Muscle of leg (tissue), 16 donors: Measurements from ENCODE around the gene GRK1. TPM values are rescaled to one million over a fixed set of nuclear protein-coding genes. Genes with fewer than 3 reads are reported as not detected.
"Not testable (repeated sequence)": the region's sequence is repeated elsewhere in the genome, so short reads cannot be mapped to it uniquely, and the experiment has no call there.

Experiments
- DNase-seq: peaks from one replicate; pipeline ENCODE4 v3.0.0; 2013
- H3K27ac ChIP-seq: one replicate; pipeline ENCODE4 v1.5.1; 2013; ENCODE audit warnings: mild to moderate bottlenecking, low read length, control low read depth
- H3K27me3 ChIP-seq: one replicate; pipeline ENCODE4 v1.6.1; 2013; ENCODE audit warnings: low read length; ENCODE audit not compliant: control insufficient read depth, insufficient read depth
- H3K36me3 ChIP-seq: one replicate; pipeline ENCODE4 v1.6.1; 2013; ENCODE audit warnings: low read length; ENCODE audit not compliant: control insufficient read depth, insufficient read depth
- H3K4me1 ChIP-seq: one replicate; pipeline ENCODE4 v1.6.1; 2013; ENCODE audit warnings: low read length; ENCODE audit not compliant: control insufficient read depth, insufficient read depth
- H3K4me3 ChIP-seq: one replicate; pipeline ENCODE4 v1.5.1; 2013; ENCODE audit warnings: low read length, control low read depth
- H3K9me3 ChIP-seq: replicated peaks from 2 replicates; pipeline ENCODE4 v1.6.1; 2013; ENCODE audit warnings: low read depth, low read length; ENCODE audit not compliant: control insufficient read depth
- WGBS: methylation state at CpG from one replicate; pipeline ENCODE4 v1.1.5; 2013; ENCODE audit warnings: missing lambda C conversion rate; ENCODE audit not compliant: insufficient coverage; 5-methylcytosine and 5-hydroxymethylcytosine counted together
- long read RNA-seq, 11 donors: transcript quantifications; one replicate each; lab custom pipeline, GENCODE V29; 2026
- polyA plus RNA-seq, 8 donors: library from polyadenylated mRNA; unstranded; fragments of 120-200 nt; gene quantifications; one replicate each; pipeline versions ENCODE4 v1.2.1 to v1.2.3, GENCODE V29; 2013; ENCODE audit warnings: inconsistent platforms in 1 of 8, low replicate concordance in 1 of 8; ENCODE audit not compliant: insufficient read length in 8 of 8, insufficient read depth in 1 of 8
- total RNA-seq: library from RNA; stranded (reverse); fragments of 120-200 nt; gene quantifications from one replicate; pipeline ENCODE4 v1.2.4, GENCODE V29; 2013

GRK1 gene
- 0.22 TPM for total RNA-seq
- under 1 TPM in 7 of 8 donors, not detected in 1; 0.11 to 0.38 (median 0.23) TPM for polyA plus RNA-seq
- long read RNA-seq, donor 1 = 0 reads
- long read RNA-seq, donor 2 = 0 reads
- long read RNA-seq, donor 3 = 0 reads
- long read RNA-seq, donor 4 = 0 reads
- long read RNA-seq, donor 5 = 0 reads
- long read RNA-seq, donor 6 = 0 reads
- long read RNA-seq, donor 7 = 0 reads
- long read RNA-seq, donor 8 = 0 reads
- long read RNA-seq, donor 9 = 0 reads
- long read RNA-seq, donor 10 = 0 reads
- long read RNA-seq, donor 11 = 0 reads

DNA sequence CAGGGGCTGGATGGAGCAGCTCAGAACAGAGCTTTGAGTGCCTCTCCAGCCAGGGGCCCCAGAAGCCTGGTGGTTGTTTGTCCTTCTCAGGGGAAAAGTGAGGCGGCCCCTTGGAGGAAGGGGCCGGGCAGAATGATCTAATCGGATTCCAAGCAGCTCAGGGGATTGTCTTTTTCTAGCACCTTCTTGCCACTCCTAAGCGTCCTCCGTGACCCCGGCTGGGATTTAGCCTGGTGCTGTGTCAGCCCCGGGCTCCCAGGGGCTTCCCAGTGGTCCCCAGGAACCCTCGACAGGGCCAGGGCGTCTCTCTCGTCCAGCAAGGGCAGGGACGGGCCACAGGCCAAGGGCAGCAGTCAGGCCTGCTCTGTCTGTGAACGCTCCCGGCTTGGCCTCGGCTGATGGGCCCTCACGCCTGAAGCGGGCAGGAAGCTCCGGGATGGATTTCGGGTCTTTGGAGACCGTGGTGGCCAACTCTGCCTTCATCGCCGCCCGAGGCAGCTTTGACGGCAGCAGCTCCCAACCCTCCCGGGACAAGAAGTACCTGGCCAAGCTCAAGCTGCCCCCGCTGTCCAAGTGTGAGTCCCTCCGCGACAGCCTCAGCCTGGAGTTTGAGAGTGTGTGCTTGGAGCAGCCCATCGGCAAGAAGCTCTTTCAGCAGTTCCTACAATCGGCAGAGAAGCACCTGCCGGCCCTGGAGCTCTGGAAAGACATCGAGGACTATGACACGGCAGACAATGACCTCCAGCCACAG lies at the start of gene GRK1:
Gene GRK1, plus strand, starts transcription at position 269 of the 751 bp plus-strand sequence. Its CDS starts 168 bp downstream, at position 437.
- no peak for DNase-seq
- 60% methylated on average over 32 of the region's 32 CpGs for WGBS
- Histone ChIP-seq H3K4me3 (no peak within 1 kb of the TSS), H3K4me1 (no peaks in the 10 kb centered on the region), H3K27ac (no peak within 1 kb of the TSS), H3K27me3 (peaks cover 10% of the 10 kb centered on the region), H3K36me3 (no peaks in the 10 kb centered on the region), H3K9me3 (no peaks in the 10 kb centered on the region)

GRCh38 chr13:113617961-113618360 lies 49.1 kb upstream of the GRK1 start:
- WGBS = no CpG with 5 or more reads among the region's 5 CpGs
- Histone ChIP-seq H3K27ac (no peak overlapping the region), H3K4me1 (peaks cover 8% of the 10 kb centered on the region), H3K9me3 (no peaks in the 10 kb centered on the region), H3K4me3 (no peak overlapping the region), H3K27me3 (no peaks in the 10 kb centered on the region), H3K36me3 (peaks cover 9% of the 10 kb centered on the region)
- no peak for DNase-seq

DNA sequence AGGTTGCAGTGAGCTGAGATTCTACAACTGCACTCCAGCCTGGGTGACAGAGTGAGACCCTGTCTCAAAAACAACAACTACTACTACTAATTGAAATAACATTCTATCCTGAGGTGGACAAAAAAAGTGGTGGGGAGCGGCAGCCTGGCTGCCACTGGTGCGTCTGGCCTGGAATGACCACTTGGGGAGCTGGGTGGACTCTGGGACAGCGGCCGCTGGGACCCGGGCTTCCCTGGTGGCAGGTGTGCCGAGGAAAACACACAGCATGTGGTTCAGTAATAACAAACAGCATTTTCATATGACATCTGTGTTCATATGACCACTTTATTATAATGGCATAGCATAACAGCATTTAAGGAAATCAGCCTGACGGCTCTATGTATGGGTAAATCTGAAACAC lies 48.6 kb upstream of the GRK1 start:
- H3K27me3 ChIP-seq = no peaks in the 10 kb centered on the region
- no peaks in the 10 kb centered on the region for H3K9me3 ChIP-seq
- no peak overlapping the region for H3K27ac ChIP-seq
- 87% methylated on average over 3 of the region's 7 CpGs for WGBS
- H3K4me3 ChIP-seq = no peak overlapping the region
- peaks cover 8% of the 10 kb centered on the region for H3K4me1 ChIP-seq
- peaks cover 13% of the 10 kb centered on the region for H3K36me3 ChIP-seq
- no peak for DNase-seq

DNA sequence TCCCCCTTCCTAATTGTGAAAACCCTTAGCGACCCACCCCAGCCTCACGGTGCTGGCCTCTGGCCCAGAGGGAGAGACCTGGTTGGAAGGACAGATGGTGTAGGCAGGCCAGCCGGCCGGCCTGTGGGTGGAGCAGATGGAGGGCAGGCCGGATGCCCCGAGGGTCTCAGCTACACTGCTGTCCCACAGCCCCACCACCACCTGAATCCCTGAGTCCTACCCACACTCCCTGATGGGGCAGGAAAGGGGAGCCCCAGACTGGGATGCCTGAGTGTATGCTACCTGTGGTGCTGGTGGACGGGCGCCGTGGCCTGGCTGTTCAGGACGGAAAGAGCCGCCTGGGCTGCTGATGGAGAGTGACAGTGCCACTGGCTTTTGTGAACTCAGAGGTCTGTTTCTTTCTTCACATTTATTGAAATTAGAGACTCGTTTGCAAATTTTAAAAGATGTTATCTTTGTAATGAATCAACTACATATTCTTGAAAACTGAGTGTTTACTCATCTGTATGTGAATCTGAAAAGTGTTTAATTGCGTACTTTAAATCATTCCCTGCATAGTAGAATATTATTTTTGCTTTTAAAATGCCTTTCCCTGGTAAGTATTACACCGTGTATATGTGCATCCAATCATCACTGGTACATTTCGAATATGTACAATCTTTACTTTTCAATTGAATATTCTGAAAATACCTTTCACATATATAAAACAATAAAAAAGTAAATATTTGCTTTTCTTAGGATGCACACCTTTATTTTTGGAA lies 46.8 kb upstream of the GRK1 start:
- no peak for DNase-seq
- Histone ChIP-seq H3K9me3 (no peaks in the 10 kb centered on the region), H3K4me1 (peaks cover 8% of the 10 kb centered on the region), H3K27ac (no peak overlapping the region), H3K36me3 (peaks cover 22% of the 10 kb centered on the region), H3K27me3 (no peaks in the 10 kb centered on the region), H3K4me3 (no peak overlapping the region)
- 93% methylated on average over 3 of the region's 15 CpGs for WGBS

- Histone ChIP-seq H3K27ac (no peak overlapping the region), H3K9me3 (no peaks in the 10 kb centered on the region), H3K27me3 (no peaks in the 10 kb centered on the region), H3K36me3 (peaks cover 21% of the 10 kb centered on the region), H3K4me3 (no peak overlapping the region), H3K4me1 (peaks cover 15% of the 10 kb centered on the region)
- no peak for DNase-seq
- 98% methylated on average over 9 of the region's 15 CpGs for WGBS
These were observed 46.0 kb upstream of the GRK1 start for GRCh38 chr13:113621046-113621445.

- not testable (repeated sequence) for H3K9me3 ChIP-seq, DNase-seq, H3K27ac ChIP-seq, H3K4me3 ChIP-seq, H3K27me3 ChIP-seq
- peaks cover 21% of the 10 kb centered on the region for H3K36me3 ChIP-seq
- 67% methylated on average over 4 of the region's 13 CpGs for WGBS
- H3K4me1 ChIP-seq = peaks cover 15% of the 10 kb centered on the region
These were observed 45.5 kb upstream of the GRK1 start for GRCh38 chr13:113621498-113621897.

- H3K36me3 ChIP-seq = peaks cover 19% of the 10 kb centered on the region
- H3K4me1 ChIP-seq = peaks cover 11% of the 10 kb centered on the region
- H3K27me3 ChIP-seq, DNase-seq, H3K9me3 ChIP-seq, H3K27ac ChIP-seq, H3K4me3 ChIP-seq: not testable (repeated sequence)
- WGBS = 94% methylated on average over 13 of the region's 20 CpGs
These were observed 45.0 kb upstream of the GRK1 start for GRCh38 chr13:113621986-113622550.

GRCh38 chr13:113622791-113623490 lies 44.1 kb upstream of the GRK1 start:
- no peak for DNase-seq
- no peak overlapping the region for H3K27ac ChIP-seq
- WGBS = 94% methylated on average over 23 of the region's 29 CpGs
- H3K27me3 ChIP-seq = no peaks in the 10 kb centered on the region
- H3K4me3 ChIP-seq = no peak overlapping the region
- peaks cover 21% of the 10 kb centered on the region for H3K36me3 ChIP-seq
- peaks cover 7% of the 10 kb centered on the region for H3K4me1 ChIP-seq
- H3K9me3 ChIP-seq = no peaks in the 10 kb centered on the region

GRCh38 chr13:113623491-113624234 lies 43.4 kb upstream of the GRK1 start:
- 94% methylated on average over 15 of the region's 20 CpGs for whole genome bisulfite sequencing
- Histone ChIP-seq H3K4me3 (no peak overlapping the region), H3K27ac (no peak overlapping the region), H3K36me3 (peaks cover 22% of the 10 kb centered on the region), H3K27me3 (no peaks in the 10 kb centered on the region), H3K4me1 (peaks cover 7% of the 10 kb centered on the region), H3K9me3 (no peaks in the 10 kb centered on the region)
- no peak for DNase-seq
